ENCODE data around the gene CRYBG1.
A peak's percentile ranks its signal among the peaks of the same experiment; 100 is the strongest.
"Not testable (repeated sequence)": the region's sequence is repeated elsewhere in the genome, so short reads cannot be mapped to it uniquely, and the experiment has no call there.

CRYBG1 gene

DNA sequence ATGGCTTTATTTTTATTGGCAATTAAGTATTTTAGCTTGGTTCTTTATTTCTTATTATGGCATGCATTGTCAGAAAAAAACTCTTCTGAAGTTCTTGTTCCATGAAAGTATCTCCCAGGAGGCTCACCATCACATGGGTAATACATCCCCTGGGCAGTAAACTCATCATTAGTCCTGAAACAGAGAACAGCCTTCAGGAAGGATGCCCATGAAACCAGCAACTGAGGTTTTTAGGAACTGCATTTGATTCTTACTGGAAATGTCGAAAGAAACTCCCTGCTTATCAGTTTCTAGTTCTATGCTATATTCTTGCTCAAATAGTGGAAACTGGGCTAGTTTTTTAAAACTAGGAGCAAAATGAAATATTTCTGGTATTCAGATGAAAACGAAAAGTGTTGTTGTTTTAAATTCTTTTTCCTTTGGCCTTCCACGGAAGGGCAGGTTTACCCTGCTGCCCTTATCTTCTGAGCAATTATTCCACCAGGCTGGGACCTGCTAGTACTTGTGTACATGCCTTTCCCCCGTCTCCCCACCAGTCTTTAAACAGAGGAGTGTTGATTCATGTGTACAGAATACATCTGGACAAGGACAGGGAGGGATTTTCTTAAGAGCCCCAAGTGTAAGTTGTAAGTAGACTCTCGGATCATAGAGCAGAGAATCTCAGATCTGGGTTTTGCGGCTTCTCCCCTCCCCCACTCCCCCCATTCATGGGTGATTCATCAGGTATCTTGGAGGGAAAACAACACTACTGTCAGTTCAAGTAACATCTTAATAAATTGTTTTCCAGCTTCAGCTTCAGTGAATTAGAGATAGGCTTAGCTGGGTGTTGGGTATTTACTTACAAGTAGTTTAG is 187.3 kb downstream of the CRYBG1 start:
- peak; percentile 30 for DNase-seq (ENCODE audit: low spot score)

DNA sequence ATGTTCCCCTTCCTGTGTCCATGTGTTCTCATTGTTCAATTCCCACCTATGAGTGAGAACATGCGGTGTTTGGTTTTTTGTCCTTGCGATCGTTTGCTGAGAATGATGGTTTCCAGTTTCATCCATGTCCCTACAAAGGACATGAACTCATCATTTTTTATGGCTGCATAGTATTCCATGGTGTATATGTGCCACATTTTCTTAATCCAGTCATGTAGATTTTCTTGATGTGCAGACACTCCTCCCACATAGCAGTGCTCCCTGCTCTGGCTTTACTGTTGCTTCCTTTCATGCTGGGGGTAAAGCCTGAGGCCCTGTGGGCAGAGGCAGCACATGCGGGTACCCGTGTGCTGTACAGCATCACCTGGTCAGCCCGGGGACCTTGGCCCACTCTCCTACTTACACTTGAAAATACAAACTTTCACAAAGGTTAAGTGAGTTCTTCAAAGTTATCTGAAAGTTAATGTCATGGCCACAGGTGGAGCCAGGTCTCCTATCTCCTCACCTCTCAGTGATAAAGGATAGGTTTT is 188.5 kb downstream of the CRYBG1 start:
- DNase-seq (ENCODE audit: low spot score); FAIRE-seq: not testable (repeated sequence)

More for the DNA sequence above, 187.3 kb downstream of the CRYBG1 start:
- no peak for FAIRE-seq

DNA sequence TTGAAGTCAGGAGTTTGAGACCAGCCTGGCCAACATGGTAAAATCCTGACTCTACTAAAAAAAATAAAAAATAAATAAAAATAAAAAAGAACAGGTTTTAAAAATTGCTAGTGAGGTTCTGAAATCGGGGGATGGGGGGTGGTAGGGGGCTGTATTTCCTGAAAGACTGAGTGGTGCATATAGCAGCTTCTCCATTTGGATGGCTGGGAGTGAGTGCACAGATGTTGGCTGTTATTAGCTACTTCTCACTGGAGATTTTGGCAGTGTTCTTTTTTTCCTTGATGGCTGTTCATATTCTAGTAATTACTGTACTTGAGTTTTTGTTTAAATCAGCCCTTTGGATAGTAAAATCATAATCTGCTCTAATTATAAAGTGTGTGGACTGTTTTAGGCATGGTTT is 189.0 kb downstream of the CRYBG1 start:
- DNase-seq (ENCODE audit: low spot score) (no peak), FAIRE-seq (no peak)

DNA sequence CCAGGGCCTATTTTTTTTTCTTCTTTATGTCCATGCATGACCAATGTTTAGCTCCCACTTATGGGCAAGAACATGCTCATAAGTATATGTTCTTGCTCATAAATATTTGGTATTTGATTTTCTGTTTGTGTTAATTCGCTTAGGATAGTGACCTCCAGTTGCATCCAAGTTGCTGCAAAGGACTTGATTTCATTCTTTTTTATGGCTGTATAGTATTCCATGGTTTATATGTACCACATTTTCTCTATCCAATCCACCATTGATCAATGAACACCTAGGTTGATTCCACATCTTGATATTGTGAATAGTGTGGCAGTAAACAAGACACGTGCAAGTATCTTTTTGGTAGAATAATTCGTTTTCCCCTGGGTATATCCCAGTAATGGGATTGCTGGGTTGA is 190.6 kb downstream of the CRYBG1 start:
- FAIRE-seq (no peak), DNase-seq (ENCODE audit: low spot score) (no peak)

DNA sequence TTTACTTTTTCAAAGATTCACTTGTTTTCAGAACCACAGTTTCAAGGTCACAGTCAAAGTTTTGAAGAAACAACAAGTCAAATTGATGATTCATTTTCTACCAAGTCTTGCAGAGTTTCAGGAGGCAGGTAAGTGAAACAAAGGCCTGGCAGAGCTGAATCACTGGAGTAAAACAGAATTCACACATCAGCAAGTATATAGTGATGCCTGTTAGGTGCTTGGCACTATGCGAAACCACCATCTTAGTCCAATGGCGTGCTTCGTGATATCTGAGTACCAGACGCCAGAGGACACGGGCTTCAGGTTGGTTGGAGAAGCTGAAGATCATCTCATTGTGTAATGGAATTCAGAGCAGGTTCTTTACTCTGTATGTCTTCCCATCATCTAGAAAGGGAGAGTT is 192.9 kb downstream of the CRYBG1 start:
- DNase-seq (ENCODE audit: low spot score) (no peak), FAIRE-seq (no peak)

DNA sequence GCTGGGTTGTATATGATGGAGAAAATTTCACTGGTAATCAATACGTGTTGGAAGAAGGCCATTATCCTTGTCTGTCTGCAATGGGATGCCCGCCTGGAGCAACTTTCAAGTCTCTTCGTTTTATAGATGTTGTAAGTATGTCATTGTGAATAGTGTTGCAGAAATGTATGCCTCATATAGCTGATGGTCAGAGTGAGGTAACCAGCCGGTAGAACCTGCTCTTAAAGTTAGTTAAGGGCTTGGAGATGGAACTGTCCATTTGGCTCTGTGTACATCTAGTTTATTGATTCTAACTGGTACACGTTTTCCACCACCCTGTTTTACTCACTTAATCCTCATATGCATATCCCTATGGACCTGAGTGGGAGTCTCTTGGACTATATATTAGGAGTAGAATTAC is 195.2 kb downstream of the CRYBG1 start:
- DNase-seq (ENCODE audit: low spot score), result no peak

DNA sequence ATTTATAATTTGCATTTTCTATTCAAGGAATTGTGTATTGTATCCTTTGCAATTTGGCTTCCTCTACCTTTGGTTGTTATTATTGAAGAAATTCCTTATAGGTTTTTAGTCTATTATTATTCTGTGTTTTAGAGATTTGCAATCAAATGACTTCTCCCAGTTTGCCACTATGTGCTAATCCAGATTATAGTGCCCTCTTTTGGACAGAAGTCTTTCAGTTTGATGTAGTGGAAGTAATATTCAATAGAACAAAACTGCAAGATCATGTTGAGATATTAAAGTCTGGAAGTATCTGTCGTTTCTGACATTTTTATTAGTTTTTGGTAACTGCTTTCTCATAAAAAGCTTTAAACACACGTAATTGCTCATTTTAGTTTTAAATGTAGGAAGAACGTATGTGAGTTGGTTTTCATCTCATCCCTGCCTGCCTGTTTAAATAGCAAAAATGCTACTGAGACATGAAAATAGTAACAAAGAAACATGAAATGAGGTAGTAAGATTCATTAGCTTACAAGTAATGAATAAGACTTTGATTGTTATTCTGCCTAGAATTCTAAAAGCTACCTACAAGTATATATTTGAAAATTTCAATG is 195.9 kb downstream of the CRYBG1 start:
- no peak for FAIRE-seq
- no peak for DNase-seq (ENCODE audit: low spot score)

More for the DNA sequence above, 195.2 kb downstream of the CRYBG1 start:
- no peak for FAIRE-seq

DNA sequence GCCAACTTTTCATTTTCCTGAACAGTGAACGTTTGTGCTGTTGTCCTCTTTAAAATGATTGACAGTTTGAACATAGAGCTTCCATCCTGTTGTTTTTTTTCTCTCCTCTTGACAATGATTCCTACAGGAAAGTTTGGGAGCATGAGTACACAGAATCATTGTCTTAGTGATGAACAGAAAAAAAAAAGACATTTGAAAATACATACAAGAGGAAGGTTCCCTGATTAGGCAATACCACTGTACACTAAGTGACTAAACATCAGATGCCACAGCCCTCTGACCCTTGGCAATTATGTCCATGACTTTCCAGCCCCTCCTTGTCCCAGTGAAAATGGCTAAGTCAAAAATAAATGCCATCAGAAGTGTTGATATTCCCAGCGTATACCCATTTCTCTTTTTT is 197.3 kb downstream of the CRYBG1 start:
- FAIRE-seq (no peak), DNase-seq (ENCODE audit: low spot score) (no peak)

DNA sequence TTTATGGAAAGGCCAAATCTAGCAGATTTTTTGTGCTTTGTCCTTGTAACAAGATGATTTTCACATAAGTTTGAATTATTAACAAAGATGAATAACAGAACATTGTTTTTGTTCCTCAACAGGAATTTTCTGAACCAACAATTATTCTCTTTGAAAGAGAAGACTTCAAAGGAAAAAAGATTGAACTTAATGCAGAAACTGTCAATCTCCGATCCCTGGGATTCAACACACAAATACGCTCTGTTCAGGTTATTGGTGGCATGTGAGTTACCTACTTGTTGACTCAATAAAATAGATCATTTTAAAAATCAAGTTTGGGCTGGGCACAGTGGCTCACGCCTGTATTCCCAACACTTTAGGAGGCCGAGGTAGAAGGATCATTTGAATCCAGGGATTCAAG is 197.8 kb downstream of the CRYBG1 start:
- FAIRE-seq (no peak), DNase-seq (ENCODE audit: low spot score) (no peak)

DNA sequence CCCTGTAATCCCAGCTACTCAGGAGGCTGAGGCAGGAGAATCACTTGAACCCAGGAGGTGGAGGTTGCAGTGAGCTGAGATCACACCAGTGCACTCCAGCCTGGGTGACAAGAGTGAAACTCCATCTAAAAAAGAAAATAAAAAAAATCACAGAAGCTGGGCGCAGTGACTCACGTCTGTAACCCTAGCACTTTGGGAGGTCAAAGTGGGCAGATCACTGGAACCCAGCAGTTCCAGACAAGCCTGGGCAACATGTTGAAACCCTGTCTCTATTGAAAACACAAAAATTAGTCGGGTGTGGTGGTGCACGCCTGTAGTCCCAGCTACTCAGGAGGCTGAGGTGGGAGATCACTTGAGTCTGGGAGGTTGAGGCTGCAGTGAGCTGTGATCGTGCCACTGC is 199.1 kb downstream of the CRYBG1 start:
- DNase-seq (ENCODE audit: low spot score); FAIRE-seq: not testable (repeated sequence)

DNA sequence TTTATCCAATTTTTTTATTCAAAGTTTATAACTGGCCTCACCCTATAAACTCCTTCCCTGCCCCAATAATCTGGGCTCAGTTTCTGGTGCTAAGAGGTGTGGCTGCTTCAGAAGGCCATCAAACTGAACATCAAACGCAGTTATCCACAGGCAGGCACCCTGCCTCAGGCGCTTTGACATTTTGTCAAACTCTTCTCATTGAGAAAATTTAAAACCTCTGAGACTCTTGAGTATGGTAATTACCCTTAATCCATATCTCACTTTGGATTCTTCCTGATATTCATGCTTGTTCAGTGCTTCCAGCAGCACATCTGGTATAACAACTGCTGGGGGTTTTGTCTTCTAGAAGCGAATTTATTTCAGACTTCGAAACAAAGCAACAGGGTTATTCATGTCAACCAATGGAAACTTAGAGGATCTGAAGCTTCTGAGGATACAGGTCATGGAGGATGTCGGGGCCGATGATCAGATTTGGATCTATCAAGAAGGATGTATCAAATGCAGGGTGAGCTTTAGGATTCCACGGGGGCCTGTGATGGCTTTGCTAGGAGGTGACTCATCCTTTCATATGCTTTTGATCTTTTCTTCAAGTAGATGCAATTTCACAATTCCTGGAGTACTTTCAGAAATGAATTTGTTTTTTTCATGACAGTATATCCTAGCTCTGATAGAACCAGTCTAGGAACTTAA is 200.6 kb downstream of the CRYBG1 start:
- DNase-seq (ENCODE audit: low spot score), result no peak
- no peak for FAIRE-seq

DNA sequence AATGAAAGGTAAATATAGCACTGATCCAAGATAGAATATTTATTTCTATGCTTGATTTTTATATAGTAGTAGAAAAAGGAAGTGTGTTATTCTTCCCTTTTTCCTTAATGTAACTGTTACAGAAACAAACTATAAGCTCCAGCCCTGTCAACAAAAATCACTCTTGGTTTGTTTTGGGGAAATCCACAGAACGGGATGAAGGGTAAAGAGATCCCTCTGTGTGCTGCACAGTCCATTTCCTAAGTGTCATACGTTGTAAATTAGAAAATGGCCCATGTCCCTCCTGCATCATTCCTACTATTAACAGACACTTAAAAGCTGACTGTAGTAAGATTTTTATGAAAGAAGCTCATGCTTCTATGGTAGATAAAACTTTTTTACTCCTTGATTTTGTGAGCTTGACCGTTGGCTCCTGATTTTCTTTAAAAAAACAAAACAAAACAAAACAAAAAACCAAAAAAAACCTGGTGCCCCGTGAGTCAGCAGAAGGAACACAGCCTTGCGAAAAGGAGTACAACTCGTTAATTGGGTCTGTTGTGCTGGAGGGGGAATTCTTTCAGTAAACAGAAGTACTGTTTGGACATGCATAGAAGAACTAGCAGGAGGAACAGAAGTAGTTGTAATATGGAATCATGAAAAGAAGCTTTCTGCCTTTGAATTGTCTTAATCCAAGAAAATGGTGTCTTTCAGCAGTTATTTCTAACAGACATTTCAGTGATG is 201.3 kb downstream of the CRYBG1 start:
- DNase-seq (ENCODE audit: low spot score) (no peak), FAIRE-seq (no peak)

DNA sequence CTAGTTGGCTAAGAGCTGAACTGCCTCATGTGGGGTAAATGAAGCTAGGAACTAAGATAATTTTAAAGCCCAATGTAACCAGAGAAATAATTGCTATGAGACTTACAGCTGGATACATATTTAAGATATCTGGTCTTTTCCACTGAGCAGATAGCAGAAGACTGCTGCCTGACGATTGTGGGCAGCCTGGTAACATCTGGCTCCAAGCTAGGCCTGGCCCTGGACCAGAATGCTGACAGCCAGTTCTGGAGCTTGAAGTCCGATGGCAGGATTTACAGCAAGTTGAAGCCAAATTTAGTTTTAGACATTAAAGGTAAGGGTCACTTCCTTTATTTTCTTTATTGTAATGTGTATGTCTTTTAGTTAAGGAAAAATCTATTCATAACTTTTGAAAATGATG is 203.1 kb downstream of the CRYBG1 start:
- DNase-seq (ENCODE audit: low spot score) (no peak), FAIRE-seq (no peak)

DNA sequence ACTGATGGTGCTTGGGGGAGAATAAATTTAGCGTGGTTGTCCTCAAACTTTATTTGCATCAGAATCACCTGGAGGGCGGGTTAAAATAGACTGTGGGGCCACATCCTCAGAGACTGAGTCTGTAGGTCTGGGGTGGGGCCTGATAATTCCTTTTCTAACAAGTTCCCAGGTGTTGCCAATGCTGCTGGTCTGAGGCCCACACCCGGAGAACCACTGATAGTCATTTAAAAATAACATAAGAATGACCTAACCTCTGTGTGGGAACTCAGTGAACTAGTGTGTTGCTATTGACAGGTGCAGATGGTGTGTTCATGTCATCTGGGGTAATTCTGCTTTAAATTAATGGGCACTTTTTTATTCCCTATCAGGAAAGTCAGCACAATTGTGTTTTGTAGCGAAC is 204.0 kb downstream of the CRYBG1 start:
- no peak for FAIRE-seq

DNA sequence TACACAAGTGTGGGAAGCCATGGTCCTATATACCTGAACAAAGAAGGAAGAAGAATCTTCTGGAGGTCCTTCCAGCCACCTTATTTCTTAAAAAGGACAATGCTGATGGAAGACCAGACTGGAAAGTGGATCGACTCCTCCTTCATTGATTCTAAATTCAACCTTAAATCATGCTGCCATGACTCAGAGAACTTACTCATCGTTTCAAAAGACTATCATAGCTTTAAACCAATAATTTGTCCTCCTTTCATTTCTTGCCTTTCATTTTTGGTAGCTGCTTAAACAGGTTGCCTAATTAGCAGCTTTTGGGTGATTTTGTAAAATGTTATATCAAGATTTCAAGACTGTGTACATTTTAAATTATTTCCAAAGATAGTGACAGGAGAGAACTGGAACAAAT is 208.0 kb downstream of the CRYBG1 start:
- no peak for FAIRE-seq
- DNase-seq (ENCODE audit: low spot score), result no peak

More for the DNA sequence above, 204.0 kb downstream of the CRYBG1 start:
- no peak for DNase-seq (ENCODE audit: low spot score)

DNA sequence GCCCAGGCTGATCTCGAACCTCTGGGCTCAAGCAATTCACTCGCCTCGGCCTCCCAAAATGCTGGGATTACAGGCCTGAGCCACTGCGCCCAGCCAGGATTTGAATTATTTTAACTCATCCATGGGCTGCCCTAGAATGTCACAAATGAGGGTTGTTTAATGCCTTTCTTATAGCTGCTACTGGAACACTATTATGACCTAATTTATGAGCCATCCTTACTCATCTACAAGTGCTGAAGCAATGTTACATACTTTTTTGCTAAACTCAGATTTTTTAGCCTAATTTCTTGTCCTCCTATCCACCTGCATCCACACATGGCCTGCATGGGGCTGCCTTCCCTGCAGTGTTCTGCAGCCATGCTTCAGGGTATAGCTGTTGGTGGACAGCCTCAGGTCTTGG is 208.9 kb downstream of the CRYBG1 start:
- DNase-seq (ENCODE audit: low spot score), result no peak
- FAIRE-seq, result no peak

DNA sequence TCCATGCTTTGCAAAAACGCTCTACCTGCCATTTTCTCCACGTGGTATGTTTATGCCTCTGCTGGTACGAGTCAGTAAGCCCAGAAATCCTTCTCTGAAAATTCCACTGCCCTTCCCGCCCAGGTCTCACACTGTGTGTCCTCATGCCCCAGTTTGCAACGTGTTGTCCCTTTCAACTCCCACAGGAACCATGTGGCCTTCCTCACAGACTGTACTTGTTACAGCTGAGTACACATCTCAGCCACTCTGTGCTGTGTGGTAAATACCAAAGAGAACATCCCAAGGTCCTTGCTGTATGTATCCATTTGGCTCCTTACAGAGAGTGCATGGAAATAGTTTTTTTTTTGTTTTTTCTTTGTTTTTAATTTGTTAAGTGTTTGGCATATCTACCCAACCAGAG is 211.9 kb downstream of the CRYBG1 start:
- no peak for FAIRE-seq
- DNase-seq (ENCODE audit: low spot score), result no peak

DNA sequence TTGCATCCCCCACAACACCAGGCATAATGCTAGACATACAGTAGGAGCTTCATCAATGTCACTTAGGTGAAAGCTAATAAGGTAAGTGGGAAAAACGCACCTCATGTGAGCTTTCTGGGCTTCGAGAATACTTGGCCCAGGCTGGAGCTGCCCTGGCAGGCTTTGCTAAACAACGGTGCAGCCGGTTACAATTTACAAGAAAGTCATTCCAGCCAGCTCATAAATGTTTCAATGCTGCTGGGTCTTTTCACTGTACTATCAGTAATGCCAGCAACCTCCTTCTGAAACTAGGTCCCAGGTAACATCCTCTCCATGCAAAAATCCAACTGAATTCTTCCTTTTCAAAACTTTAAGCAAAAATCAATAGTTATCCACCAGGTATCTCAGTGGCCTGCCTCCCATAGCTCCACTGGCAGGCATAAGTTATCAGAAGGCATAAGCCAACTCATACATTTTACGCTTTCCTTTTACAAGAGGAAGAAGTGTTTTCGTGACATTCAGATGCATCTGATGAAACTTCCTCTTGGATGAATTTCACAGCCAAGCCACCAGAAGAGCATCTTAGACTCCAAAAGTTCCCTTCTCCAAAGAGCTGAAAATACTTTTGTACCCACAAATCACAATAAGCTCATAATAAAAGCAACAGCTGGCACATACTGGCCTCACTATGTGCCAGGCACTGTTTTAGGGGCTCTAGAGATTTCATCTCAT is 212.5 kb downstream of the CRYBG1 start:
- no peak for DNase-seq (ENCODE audit: low spot score)
- no peak for FAIRE-seq

DNA sequence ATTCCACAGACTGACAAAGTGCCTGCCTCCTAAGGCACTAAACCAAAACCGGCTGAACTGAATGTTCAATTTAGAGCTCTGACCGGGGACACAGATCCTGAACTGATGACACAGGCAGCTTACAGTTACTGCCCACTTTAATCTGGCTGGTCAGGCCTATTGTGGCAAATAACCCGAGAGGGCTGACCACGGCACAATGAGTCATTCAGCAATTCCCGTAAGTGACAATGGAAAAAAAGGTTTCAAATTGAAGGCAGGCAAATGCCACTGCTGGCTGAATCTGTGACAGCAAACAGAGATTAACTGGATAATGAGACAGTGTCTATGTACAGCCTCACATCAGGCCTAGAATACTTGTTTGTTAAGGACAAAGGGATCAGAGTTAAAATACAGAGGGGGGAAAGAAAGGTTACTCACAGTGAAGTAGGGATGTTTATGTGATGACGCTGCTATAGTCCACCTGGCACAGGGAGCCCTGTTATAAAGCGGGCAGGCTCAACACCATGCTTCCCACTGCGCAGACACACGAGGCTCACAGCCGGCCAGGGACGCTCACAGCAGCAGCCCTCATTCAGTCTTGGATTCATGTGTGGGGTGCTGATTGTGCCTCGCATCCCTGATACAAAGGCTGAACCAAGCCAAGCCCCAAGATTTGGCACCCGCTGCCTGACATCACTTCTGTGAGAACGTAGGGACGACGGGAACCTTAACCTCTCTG is 214.4 kb downstream of the CRYBG1 start:
- peak; percentile 72 for DNase-seq (ENCODE audit: low spot score)

DNA sequence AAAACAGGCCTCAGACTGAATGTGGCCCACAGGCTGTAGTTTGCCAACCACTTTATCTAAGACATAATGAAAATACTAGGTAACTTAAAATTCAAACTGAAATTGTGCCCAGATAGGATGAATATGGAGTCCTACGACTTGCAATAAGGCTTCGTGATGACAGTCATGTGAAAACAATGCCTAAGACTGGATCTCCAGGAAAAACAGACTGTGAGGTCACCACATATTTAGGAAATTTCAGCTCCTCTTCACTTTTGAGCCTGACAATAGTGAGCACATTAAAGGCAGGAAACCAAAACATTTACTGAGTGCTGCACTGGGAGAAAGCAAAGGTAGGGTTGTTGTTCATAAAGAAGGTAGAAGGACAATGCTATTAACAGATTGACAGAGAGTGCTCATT is 218.8 kb downstream of the CRYBG1 start:
- no peak for FAIRE-seq
- DNase-seq (ENCODE audit: low spot score), result no peak

More for the DNA sequence above, 214.4 kb downstream of the CRYBG1 start:
- no peak for FAIRE-seq

All from urothelium cell line (cell line).